ENCODE data around the gene MBOAT2. TPM values are rescaled to one million over a fixed set of nuclear protein-coding genes. Genes with fewer than 3 reads are reported as not detected.

Gene MBOAT2
- total and polyA plus RNA-seq, 4 donors = 0.57 to 65.5 (median 3.2) TPM

DNA sequence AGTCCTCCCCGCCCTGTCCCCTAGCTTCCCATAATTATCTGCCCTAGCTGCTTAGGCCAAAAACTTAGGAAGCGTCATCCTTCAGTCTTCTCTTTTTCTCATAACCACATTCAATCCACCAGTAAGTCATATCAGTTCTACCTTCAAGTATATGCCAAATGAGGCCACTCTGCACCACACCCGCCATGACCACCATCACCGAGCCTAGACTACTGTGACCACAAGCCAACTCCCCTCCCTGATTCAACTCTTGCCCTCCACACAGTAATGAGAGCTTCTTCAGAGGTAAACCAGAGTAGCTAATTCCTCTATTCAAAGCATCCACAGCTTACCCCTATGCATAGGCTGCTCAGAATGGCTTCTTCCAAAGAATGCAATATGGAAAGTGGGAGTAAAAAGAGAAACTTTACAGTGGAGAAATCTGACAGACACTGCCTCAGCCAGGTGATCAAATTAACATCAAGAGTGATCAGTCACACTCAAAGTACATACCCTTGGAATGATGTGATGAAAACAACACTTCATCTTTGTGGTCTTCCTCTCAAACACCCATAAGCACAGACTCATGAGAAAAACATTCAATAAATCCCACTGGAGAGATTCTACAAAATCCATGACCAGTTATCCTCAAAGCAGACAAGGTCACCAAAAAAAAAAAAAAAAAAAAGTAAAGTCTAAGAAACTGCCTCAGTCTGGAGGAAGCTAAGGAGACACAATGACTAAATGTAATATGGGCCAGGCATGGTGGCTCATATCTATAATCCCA lies 17.7 kb downstream of the MBOAT2 start:
- Histone ChIP-seq H3K4me1 (ENCODE audit: control insufficient read depth in 4 of 4, insufficient read depth in 4 of 4, low read length in 3 of 4) (no peaks in the 10 kb centered on the region), H3K9ac (ENCODE audit: low read depth in 1 of 2, low read length in 2 of 2) (no peak overlapping the region), H3K9me3 (ENCODE audit: control insufficient read depth in 4 of 4, low read length in 3 of 4) (no peaks in the 10 kb centered on the region), H3K27ac (ENCODE audit: low read depth in 1 of 2, low read length in 2 of 2) (no peak overlapping the region), H3K27me3 (ENCODE audit: control insufficient read depth in 4 of 4, insufficient read depth in 4 of 4, low read length in 3 of 4) (no peaks in the 10 kb centered on the region), H3K4me3 (ENCODE audit: low read depth in 1 of 3, low read length in 3 of 3) (no peak overlapping the region), H3K36me3 (ENCODE audit: control insufficient read depth in 4 of 4, insufficient read depth in 3 of 4, low read depth in 1 of 4, low read length in 3 of 4) (no peaks in the 10 kb centered on the region)
- no peak for DNase-seq (ENCODE audit: low spot score)
- WGBS = 90% methylated on average over 4 of the region's 4 CpGs
- no peak for TF ChIP-seq JUND (IDR thresholded peaks at IDR 0.05)
- TF ChIP-seq NR2F2 (IDR thresholded peaks at IDR 0.05) = no peak
- TF ChIP-seq, protein P1, sequence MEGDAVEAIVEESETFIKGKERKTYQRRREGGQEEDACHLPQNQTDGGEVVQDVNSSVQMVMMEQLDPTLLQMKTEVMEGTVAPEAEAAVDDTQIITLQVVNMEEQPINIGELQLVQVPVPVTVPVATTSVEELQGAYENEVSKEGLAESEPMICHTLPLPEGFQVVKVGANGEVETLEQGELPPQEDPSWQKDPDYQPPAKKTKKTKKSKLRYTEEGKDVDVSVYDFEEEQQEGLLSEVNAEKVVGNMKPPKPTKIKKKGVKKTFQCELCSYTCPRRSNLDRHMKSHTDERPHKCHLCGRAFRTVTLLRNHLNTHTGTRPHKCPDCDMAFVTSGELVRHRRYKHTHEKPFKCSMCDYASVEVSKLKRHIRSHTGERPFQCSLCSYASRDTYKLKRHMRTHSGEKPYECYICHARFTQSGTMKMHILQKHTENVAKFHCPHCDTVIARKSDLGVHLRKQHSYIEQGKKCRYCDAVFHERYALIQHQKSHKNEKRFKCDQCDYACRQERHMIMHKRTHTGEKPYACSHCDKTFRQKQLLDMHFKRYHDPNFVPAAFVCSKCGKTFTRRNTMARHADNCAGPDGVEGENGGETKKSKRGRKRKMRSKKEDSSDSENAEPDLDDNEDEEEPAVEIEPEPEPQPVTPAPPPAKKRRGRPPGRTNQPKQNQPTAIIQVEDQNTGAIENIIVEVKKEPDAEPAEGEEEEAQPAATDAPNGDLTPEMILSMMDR (IDR thresholded peaks at IDR 0.05; ENCODE audit: low read depth, low read length, missing input control) = no peak
- no peak for TF ChIP-seq YY1 (IDR thresholded peaks at IDR 0.05)
- TF ChIP-seq HNF4A (conservative IDR thresholded peaks at IDR 0.05) = no peak
- TF ChIP-seq, protein P2, sequence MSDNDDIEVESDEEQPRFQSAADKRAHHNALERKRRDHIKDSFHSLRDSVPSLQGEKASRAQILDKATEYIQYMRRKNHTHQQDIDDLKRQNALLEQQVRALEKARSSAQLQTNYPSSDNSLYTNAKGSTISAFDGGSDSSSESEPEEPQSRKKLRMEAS (IDR thresholded peaks at IDR 0.05) = no peak
- no peak for TF ChIP-seq HNF4G (IDR thresholded peaks at IDR 0.05)
- TF ChIP-seq FOXA2 (IDR thresholded peaks at IDR 0.05) = no peak
- TF ChIP-seq, protein P3, sequence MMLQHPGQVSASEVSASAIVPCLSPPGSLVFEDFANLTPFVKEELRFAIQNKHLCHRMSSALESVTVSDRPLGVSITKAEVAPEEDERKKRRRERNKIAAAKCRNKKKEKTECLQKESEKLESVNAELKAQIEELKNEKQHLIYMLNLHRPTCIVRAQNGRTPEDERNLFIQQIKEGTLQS (IDR thresholded peaks at IDR 0.05) = no peak
- no peak for TF ChIP-seq EGR1 (IDR thresholded peaks at IDR 0.05; ENCODE audit: low read depth in 2 of 2)
- TF ChIP-seq, protein P4, sequence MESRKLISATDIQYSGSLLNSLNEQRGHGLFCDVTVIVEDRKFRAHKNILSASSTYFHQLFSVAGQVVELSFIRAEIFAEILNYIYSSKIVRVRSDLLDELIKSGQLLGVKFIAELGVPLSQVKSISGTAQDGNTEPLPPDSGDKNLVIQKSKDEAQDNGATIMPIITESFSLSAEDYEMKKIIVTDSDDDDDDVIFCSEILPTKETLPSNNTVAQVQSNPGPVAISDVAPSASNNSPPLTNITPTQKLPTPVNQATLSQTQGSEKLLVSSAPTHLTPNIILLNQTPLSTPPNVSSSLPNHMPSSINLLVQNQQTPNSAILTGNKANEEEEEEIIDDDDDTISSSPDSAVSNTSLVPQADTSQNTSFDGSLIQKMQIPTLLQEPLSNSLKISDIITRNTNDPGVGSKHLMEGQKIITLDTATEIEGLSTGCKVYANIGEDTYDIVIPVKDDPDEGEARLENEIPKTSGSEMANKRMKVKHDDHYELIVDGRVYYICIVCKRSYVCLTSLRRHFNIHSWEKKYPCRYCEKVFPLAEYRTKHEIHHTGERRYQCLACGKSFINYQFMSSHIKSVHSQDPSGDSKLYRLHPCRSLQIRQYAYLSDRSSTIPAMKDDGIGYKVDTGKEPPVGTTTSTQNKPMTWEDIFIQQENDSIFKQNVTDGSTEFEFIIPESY (IDR thresholded peaks at IDR 0.05) = no peak
- TF ChIP-seq, protein P5, sequence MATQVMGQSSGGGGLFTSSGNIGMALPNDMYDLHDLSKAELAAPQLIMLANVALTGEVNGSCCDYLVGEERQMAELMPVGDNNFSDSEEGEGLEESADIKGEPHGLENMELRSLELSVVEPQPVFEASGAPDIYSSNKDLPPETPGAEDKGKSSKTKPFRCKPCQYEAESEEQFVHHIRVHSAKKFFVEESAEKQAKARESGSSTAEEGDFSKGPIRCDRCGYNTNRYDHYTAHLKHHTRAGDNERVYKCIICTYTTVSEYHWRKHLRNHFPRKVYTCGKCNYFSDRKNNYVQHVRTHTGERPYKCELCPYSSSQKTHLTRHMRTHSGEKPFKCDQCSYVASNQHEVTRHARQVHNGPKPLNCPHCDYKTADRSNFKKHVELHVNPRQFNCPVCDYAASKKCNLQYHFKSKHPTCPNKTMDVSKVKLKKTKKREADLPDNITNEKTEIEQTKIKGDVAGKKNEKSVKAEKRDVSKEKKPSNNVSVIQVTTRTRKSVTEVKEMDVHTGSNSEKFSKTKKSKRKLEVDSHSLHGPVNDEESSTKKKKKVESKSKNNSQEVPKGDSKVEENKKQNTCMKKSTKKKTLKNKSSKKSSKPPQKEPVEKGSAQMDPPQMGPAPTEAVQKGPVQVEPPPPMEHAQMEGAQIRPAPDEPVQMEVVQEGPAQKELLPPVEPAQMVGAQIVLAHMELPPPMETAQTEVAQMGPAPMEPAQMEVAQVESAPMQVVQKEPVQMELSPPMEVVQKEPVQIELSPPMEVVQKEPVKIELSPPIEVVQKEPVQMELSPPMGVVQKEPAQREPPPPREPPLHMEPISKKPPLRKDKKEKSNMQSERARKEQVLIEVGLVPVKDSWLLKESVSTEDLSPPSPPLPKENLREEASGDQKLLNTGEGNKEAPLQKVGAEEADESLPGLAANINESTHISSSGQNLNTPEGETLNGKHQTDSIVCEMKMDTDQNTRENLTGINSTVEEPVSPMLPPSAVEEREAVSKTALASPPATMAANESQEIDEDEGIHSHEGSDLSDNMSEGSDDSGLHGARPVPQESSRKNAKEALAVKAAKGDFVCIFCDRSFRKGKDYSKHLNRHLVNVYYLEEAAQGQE (IDR thresholded peaks at IDR 0.05) = no peak
- TF ChIP-seq RAD21 (IDR thresholded peaks at IDR 0.05) = no peak
- TF ChIP-seq FOXA1 (IDR thresholded peaks at IDR 0.05) = no peak
- no peak for TF ChIP-seq TAF1 (conservative IDR thresholded peaks at IDR 0.05)
- TF ChIP-seq GABPA (IDR thresholded peaks at IDR 0.05 in 1 of 2, conservative IDR thresholded peaks at IDR 0.05 in 1 of 2) = no peak
- no peak for TF ChIP-seq RXRA (IDR thresholded peaks at IDR 0.05)
